ENCODE results near the gene NEU1. TPM values are rescaled to one million over a fixed set of nuclear protein-coding genes. Genes with fewer than 3 reads are reported as not detected.

NEU1 gene
- total and polyA plus RNA-seq, 2 of the 8 experiments (the other 6 are each of a cell fraction or from before 2014, with no cell fraction given), result 41.2 to 72.1 TPM

DNA sequence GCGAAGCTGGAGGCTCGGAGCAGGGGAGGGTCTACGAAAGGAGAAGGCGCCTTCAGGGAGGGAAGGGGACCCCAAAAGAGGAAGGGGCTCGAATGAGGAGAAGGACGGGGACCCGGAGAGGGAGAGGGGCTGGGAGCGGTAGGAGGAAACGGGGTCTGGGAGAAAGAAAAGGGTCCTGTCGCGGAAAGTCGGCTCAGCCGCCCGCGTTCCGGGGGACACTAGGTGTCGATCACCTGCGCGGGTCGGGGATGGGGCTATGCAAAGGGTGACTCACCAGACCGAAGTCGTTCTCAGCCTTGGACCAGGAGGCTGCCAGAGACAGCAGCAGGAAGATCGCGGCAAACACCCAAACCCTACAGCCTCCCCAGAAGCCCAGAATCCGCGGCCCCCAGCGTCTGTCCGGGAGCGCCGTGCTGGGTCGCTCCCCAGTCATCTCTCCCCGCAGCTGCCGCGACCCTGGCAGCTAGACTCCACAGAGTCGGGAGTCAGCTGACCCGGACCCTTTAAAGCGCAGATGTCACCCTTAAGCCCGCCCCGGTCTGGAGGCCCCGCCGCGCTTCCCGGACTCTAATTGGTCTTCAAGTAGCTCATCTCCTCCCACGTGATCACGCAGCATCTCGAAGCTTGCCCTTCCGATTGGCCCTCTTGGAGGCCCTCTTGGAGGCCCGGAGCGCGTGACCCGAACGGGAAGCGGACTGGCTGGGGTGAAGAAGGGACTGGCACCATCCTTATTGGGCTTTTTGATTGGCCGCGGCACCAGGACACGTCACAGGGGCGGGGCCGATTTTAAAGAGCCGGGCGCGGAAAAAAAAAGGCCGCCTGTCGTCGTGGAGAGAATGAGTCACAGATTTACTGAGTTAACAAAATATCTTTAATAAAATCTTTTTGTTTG lies at the start of gene NEU1 (continued):
- TF ChIP-seq, protein P1, sequence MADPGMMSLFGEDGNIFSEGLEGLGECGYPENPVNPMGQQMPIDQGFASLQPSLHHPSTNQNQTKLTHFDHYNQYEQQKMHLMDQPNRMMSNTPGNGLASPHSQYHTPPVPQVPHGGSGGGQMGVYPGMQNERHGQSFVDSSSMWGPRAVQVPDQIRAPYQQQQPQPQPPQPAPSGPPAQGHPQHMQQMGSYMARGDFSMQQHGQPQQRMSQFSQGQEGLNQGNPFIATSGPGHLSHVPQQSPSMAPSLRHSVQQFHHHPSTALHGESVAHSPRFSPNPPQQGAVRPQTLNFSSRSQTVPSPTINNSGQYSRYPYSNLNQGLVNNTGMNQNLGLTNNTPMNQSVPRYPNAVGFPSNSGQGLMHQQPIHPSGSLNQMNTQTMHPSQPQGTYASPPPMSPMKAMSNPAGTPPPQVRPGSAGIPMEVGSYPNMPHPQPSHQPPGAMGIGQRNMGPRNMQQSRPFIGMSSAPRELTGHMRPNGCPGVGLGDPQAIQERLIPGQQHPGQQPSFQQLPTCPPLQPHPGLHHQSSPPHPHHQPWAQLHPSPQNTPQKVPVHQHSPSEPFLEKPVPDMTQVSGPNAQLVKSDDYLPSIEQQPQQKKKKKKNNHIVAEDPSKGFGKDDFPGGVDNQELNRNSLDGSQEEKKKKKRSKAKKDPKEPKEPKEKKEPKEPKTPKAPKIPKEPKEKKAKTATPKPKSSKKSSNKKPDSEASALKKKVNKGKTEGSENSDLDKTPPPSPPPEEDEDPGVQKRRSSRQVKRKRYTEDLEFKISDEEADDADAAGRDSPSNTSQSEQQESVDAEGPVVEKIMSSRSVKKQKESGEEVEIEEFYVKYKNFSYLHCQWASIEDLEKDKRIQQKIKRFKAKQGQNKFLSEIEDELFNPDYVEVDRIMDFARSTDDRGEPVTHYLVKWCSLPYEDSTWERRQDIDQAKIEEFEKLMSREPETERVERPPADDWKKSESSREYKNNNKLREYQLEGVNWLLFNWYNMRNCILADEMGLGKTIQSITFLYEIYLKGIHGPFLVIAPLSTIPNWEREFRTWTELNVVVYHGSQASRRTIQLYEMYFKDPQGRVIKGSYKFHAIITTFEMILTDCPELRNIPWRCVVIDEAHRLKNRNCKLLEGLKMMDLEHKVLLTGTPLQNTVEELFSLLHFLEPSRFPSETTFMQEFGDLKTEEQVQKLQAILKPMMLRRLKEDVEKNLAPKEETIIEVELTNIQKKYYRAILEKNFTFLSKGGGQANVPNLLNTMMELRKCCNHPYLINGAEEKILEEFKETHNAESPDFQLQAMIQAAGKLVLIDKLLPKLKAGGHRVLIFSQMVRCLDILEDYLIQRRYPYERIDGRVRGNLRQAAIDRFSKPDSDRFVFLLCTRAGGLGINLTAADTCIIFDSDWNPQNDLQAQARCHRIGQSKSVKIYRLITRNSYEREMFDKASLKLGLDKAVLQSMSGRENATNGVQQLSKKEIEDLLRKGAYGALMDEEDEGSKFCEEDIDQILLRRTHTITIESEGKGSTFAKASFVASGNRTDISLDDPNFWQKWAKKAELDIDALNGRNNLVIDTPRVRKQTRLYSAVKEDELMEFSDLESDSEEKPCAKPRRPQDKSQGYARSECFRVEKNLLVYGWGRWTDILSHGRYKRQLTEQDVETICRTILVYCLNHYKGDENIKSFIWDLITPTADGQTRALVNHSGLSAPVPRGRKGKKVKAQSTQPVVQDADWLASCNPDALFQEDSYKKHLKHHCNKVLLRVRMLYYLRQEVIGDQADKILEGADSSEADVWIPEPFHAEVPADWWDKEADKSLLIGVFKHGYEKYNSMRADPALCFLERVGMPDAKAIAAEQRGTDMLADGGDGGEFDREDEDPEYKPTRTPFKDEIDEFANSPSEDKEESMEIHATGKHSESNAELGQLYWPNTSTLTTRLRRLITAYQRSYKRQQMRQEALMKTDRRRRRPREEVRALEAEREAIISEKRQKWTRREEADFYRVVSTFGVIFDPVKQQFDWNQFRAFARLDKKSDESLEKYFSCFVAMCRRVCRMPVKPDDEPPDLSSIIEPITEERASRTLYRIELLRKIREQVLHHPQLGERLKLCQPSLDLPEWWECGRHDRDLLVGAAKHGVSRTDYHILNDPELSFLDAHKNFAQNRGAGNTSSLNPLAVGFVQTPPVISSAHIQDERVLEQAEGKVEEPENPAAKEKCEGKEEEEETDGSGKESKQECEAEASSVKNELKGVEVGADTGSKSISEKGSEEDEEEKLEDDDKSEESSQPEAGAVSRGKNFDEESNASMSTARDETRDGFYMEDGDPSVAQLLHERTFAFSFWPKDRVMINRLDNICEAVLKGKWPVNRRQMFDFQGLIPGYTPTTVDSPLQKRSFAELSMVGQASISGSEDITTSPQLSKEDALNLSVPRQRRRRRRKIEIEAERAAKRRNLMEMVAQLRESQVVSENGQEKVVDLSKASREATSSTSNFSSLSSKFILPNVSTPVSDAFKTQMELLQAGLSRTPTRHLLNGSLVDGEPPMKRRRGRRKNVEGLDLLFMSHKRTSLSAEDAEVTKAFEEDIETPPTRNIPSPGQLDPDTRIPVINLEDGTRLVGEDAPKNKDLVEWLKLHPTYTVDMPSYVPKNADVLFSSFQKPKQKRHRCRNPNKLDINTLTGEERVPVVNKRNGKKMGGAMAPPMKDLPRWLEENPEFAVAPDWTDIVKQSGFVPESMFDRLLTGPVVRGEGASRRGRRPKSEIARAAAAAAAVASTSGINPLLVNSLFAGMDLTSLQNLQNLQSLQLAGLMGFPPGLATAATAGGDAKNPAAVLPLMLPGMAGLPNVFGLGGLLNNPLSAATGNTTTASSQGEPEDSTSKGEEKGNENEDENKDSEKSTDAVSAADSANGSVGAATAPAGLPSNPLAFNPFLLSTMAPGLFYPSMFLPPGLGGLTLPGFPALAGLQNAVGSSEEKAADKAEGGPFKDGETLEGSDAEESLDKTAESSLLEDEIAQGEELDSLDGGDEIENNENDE (IDR thresholded peaks at IDR 0.05; ENCODE audit: insufficient replicate concordance, low read length), result no peak
- TF ChIP-seq SP1 (IDR thresholded peaks at IDR 0.05; ENCODE audit: low read depth, low read length) (peak; percentile 89), POU5F1 (IDR thresholded peaks at IDR 0.05; ENCODE audit: low read depth, low read length) (no peak), CHD2 (IDR thresholded peaks at IDR 0.05; ENCODE audit: low read length) (peak; percentile 35; the same call in 1 of the 2 replicates)
- TF ChIP-seq, protein P2, sequence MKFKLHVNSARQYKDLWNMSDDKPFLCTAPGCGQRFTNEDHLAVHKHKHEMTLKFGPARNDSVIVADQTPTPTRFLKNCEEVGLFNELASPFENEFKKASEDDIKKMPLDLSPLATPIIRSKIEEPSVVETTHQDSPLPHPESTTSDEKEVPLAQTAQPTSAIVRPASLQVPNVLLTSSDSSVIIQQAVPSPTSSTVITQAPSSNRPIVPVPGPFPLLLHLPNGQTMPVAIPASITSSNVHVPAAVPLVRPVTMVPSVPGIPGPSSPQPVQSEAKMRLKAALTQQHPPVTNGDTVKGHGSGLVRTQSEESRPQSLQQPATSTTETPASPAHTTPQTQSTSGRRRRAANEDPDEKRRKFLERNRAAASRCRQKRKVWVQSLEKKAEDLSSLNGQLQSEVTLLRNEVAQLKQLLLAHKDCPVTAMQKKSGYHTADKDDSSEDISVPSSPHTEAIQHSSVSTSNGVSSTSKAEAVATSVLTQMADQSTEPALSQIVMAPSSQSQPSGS (IDR thresholded peaks at IDR 0.05; ENCODE audit: low read length), result no peak
